ENCODE data around the gene ADRA2A. TPM values are rescaled to one million over a fixed set of nuclear protein-coding genes. Genes with fewer than 3 reads are reported as not detected.

The ADRA2A gene
- total RNA-seq, 1 donor from 2014 or later: 0.64 TPM

DNA sequence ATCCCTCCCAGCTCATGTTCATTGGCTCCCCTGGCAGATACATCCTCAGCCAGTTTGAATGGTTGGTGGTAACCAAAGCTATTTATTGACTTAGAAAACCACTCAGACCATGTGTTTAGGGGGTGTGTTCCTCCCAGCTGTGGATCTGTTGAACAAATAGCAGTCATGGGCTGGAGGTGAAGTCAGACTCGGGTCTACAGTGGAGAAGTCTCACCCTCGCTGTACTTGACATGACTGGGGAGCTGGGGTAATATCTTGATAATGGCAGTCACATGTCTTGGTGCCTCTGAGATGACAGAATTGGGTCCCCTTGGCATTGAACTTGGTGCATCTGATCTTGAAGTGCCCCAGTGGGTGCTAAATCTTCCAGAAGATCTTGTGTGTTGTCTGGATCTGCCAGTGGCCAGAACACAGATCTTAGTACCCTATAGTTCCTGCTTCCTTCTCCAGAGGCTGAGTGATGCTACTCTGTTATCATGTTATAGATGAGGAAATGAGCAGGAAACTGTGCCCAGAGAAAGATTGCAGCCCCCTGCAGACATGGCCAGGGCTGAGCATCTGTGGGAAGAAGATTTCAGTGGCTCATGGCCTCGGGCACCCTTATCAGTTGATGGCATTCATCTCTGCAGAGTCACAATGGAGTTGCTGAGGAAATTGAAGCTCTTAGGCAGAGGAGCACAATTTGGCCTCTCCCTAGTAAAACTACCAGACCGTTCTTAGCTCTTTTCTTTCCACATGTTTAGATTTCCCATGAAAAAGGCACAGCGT is 50.4 kb downstream of the ADRA2A start:
- ATAC-seq: no peak
- intact Hi-C loops (cut with micrococcal nuclease): no loop called here
- no peak for DNase-seq

DNA sequence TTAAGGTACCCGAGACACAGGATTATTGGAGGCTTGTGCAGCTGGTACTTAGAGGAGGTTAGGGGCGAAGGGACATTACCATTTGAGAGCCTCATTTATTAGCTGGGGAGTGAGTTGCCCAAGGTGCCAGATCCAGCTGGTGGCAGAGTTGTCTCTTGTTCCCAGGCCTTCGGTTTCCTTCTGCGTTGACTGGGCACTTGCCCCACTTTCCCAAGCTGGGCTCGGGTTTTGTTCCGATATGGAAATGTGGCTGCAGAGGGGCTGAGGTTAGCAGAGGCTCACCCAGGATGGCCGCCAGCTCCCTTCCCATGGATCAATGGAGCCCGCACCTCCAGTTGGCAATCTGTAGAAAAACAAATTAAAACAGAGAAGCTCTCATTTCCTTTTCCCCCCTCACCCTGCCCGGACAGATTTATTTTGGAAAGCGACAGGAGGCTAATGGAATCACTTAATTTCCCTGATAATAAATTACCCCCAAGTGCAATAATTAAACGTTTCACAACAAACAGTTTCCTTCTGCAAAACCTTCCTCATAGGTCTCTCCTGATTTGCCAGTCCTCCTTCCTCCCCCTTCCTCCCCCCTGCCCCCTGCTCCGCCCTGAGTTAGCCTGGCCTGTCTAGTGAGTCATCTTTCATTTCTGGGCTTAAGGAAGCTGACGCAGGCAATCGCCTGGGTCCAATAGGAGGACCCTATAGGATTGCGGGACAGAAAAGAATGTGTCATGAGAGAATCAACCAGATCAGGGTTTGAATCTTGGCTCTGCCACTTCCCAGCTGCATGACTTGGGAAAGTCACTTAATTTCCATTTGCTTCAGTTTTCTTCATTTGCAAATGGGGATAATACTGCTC is 51.7 kb downstream of the ADRA2A start:
- no peak for DNase-seq
- ATAC-seq: no peak
- intact Hi-C loops (cut with micrococcal nuclease): no loop called here

DNA sequence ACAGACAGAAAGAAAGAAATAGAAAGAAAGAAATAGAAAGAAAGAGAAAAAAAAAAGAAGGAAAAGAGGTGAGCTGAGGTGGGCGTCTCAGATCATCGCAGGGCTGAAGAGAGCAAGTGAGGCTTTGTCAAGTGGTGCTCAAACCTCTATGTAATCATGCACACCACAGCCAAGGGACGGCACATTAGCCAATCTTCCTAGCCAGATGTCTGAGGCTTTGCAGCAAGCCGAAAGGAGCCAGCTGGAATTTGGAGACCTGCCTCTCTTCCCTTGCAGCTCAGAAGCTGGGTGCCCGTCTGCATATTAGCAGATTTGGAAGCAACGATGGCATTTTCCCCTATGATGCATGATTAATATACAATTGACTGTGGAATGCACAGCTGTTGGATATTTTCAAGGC is 52.5 kb downstream of the ADRA2A start:
- intact Hi-C loops (cut with micrococcal nuclease): no loop called here
- no peak for DNase-seq
- no peak for ATAC-seq

DNA sequence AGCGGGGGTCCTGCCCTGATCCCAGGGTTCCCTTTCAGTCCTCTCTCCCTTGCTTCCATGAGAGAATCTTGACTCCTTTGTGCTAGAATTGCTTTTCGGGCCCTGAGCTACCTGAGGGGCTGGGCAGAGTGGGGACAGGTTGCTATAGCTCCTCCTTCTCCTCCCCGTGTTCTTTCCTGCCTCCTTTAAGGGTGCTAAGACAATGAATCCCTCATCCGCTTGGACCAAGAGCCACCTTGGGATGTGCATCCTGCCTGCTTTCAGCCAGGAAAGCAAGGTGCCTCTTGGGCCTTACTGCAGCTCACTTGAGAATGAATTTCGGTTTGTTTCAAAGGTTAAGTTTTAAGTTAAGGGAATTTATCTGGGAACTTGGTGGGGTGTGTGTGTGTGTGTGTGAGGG is 53.6 kb downstream of the ADRA2A start:
- ATAC-seq: no peak
- intact Hi-C loops (cut with micrococcal nuclease): no loop called here

More for the DNA sequence above, 53.6 kb downstream of the ADRA2A start:
- DNase-seq: no peak

Other genes starting within 250 kb of the ADRA2A start
- gene PDCD4, start 205.1 kb upstream of the ADRA2A start, total RNA-seq: 82.4 TPM
- 20.6 TPM for gene BBIP1, start 157.8 kb upstream of the ADRA2A start, total RNA-seq
- 42.7 TPM for gene SHOC2, start 157.4 kb upstream of the ADRA2A start, total RNA-seq